Neuron (in vitro differentiated cells): Measurements from ENCODE around the gene POU6F1.
A peak's percentile ranks its signal among the peaks of the same experiment; 100 is the strongest.
"Not testable (repeated sequence)": the region's sequence is repeated elsewhere in the genome, so short reads cannot be mapped to it uniquely, and the experiment has no call there.

ENCODE experiments used
- H2AFZ ChIP-seq: one replicate; pipeline ENCODE4 v1.6.1; 2013; ENCODE audit warnings: low read depth, mild to moderate bottlenecking, inconsistent platforms, low read length, moderate library complexity
- H3K27me3 ChIP-seq: one replicate; pipeline ENCODE4 v1.6.1; 2013; ENCODE audit warnings: low read length; ENCODE audit not compliant: insufficient read depth
- H3K36me3 ChIP-seq: one replicate; pipeline ENCODE4 v1.6.1; 2013; ENCODE audit warnings: low read length; ENCODE audit not compliant: insufficient read depth
- H3K4me1 ChIP-seq: one replicate; pipeline ENCODE4 v1.6.1; 2013; ENCODE audit warnings: low read length; ENCODE audit not compliant: insufficient read depth
- H3K4me3 ChIP-seq: 2 replicates; pipeline ENCODE4 v1.5.1; 2013; ENCODE audit warnings: mild to moderate bottlenecking, low read length, moderate library complexity
- H3K9me3 ChIP-seq: one replicate; pipeline ENCODE4 v1.6.1; 2013; ENCODE audit warnings: low read length

Gene POU6F1

DNA sequence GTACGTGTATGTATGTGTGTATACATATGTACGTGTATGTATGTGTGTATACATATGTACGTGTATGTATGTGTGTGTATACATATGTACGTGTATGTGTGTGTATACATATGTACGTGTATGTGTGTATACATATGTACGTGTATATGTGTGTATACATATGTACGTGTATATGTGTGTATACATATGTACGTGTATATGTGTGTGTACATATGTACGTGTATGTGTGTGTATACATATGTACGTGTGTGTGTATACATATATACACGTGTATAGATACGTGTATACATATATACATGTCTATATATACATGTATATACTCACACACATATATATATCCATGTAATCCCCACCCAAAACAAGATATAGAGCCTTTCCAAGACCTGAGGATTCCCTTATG lies 2.0 kb upstream of the POU6F1 start:
- H3K9me3 ChIP-seq, H3K4me3 ChIP-seq, H3K36me3 ChIP-seq: not testable (repeated sequence)

GRCh38 chr12:51219322-51219721 lies 1.5 kb upstream of the POU6F1 start:
- H3K4me1 ChIP-seq: peaks cover 17% of the 10 kb centered on the region
- H3K36me3 ChIP-seq: peaks cover under 1% of the 10 kb centered on the region
- no peaks in the 10 kb centered on the region for H3K9me3 ChIP-seq
- H3K4me3 ChIP-seq: peak overlapping the region; percentile 73
- H2AFZ ChIP-seq: no peak overlapping the region
- H3K27me3 ChIP-seq: no peaks in the 10 kb centered on the region

More for the DNA sequence above, 2.0 kb upstream of the POU6F1 start:
- H2AFZ ChIP-seq, H3K27me3 ChIP-seq: not testable (repeated sequence)
- peaks cover 20% of the 10 kb centered on the region for H3K4me1 ChIP-seq

- peak overlapping the region; percentile 73 for H3K4me3 ChIP-seq
- peak overlapping the region; percentile 77 for H2AFZ ChIP-seq
- peaks cover 3% of the 10 kb centered on the region for H3K36me3 ChIP-seq
- no peaks in the 10 kb centered on the region for H3K9me3 ChIP-seq
- peaks cover 17% of the 10 kb centered on the region for H3K4me1 ChIP-seq
- no peaks in the 10 kb centered on the region for H3K27me3 ChIP-seq
Observed at GRCh38 chr12:51218607-51219161, 822 bp upstream of the POU6F1 start.

- H3K36me3 ChIP-seq: peaks cover 3% of the 10 kb centered on the region
- peaks cover 17% of the 10 kb centered on the region for H3K4me1 ChIP-seq
- H3K4me3 ChIP-seq: peak overlapping the region; percentile 73
- peak overlapping the region; percentile 77 for H2AFZ ChIP-seq
- H3K27me3 ChIP-seq: no peaks in the 10 kb centered on the region
- no peaks in the 10 kb centered on the region for H3K9me3 ChIP-seq
Observed at GRCh38 chr12:51217133-51217967, 512 bp downstream of the POU6F1 start.

DNA sequence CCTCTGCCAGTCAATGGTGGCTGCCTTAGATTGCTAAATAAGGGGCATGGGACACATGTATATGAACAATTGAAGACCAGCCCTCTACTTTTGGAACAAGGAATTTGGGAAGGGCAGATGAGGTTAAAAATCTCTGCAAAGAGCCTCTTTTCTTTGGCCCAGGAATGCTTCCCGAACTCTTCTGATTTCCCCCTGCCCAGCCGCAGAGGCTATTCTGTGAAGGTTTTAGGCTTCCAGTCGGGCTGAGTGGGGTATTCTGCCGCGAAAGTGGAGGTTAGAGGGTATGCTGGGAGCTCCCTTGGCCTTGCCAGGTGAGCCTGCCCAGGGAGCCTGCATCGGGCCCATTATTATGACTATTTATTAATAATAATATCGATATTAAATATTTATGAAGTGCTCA lies 1.2 kb downstream of the POU6F1 start:
- peak overlapping the region; percentile 76 for H2AFZ ChIP-seq
- H3K4me3 ChIP-seq: peak overlapping the region; percentile 73
- H3K36me3 ChIP-seq: peaks cover 3% of the 10 kb centered on the region
- no peaks in the 10 kb centered on the region for H3K9me3 ChIP-seq
- H3K27me3 ChIP-seq: no peaks in the 10 kb centered on the region
- H3K4me1 ChIP-seq: peaks cover 17% of the 10 kb centered on the region

- Histone ChIP-seq H3K36me3 (peaks cover 3% of the 10 kb centered on the region), H3K9me3 (no peaks in the 10 kb centered on the region), H3K27me3 (no peaks in the 10 kb centered on the region), H3K4me1 (peaks cover 17% of the 10 kb centered on the region), H3K4me3 (no peak overlapping the region), H2AFZ (no peak overlapping the region)
Observed at GRCh38 chr12:51214895-51215294, 3.0 kb downstream of the POU6F1 start.

DNA sequence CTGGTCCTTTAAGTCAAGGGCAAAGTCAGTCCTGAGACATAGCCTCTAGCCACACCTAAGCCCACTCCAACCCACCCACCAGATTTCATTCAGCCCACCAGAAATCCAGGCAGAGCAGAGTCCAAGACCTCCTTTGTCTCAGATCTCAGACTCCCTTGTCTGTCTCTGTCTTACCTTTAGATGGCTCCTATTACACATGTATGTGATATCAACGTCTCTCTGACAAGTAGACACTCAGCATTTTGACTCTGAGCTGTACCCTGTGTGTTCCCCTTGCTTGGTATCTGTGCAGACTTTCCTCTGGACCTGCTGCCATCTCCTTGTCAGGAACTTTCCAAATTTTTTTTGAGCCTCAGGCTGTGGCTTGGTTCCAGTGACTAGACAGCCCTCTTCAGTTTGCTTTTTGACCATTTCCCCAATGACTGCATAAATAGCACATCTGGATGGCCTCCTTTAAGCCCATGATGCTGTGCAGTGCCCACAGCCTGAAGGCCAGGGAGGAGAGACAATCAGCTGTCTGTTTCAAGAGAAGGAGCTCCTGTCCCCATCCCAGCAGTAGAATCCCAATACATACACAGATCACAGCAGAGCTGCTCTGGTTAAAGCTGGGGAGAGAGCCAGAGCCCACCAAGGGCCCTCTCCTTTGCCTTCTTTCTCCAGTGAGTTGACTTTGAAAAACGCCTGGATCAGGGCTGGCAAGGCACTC lies 7.0 kb downstream of the POU6F1 start:
- Histone ChIP-seq H3K9me3 (no peaks in the 10 kb centered on the region), H3K27me3 (no peaks in the 10 kb centered on the region), H3K4me3 (no peak overlapping the region), H3K36me3 (peaks cover 10% of the 10 kb centered on the region), H2AFZ (no peak overlapping the region), H3K4me1 (no peaks in the 10 kb centered on the region)

- Histone ChIP-seq H3K36me3 (peaks cover 9% of the 10 kb centered on the region), H3K4me1 (no peaks in the 10 kb centered on the region), H2AFZ (no peak overlapping the region), H3K27me3 (no peaks in the 10 kb centered on the region), H3K9me3 (no peaks in the 10 kb centered on the region), H3K4me3 (no peak overlapping the region)
Observed at GRCh38 chr12:51209259-51209658, 8.6 kb downstream of the POU6F1 start.

DNA sequence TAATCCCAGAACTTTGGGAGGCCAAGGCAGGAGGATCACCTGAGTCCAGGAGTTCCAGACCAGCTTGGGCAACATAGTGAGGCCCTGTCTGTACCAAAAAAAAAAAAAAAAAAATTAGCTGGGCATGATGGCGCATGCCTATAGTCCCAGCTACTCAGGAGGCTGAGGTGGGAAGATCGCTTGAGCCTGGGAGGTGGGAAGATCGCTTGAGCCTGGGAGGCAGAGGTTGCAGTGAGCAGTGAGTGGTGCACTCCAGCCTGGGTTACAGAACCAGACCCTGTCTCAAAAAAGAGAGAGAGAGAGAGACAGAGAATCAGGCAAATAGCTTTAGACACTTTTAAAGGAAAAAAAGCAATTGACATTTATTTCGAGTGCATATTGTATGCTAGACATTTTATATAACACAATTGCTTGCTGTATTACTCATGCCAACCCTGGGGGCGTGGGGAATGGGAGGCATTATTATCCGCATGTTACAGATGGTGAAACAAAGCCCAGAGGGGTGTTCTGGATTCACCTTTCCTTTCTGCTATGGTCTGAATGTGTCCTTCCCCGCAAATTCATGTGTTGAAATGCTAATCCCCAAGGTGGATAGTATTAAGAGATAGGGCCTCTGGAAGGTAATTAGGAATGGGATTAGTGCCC lies 9.7 kb downstream of the POU6F1 start:
- Histone ChIP-seq H3K36me3 (peaks cover 10% of the 10 kb centered on the region), H3K4me3 (no peak overlapping the region), H2AFZ (no peak overlapping the region), H3K9me3 (no peaks in the 10 kb centered on the region), H3K4me1 (no peaks in the 10 kb centered on the region), H3K27me3 (no peaks in the 10 kb centered on the region)

DNA sequence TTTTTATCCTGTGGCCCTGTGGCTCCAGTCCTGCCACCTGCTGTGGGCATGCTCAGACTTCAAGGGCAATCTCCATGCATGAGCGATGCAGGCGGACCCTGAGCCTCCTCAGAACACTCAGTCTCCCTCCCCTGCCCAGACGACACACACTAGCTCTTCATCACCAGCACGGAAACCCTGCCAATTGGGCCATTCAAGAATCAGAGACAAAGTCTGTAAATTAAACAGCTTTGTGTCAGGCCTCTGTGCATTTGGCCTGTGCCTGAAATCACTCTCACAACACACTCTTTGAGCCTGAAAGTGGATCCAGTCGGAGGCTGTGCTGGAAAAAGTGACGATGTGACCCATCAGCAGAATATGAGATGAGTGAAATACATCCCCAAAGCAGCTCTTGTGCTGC lies 12.5 kb downstream of the POU6F1 start:
- H3K9me3 ChIP-seq: no peaks in the 10 kb centered on the region
- H3K27me3 ChIP-seq: no peaks in the 10 kb centered on the region
- H3K4me1 ChIP-seq: no peaks in the 10 kb centered on the region
- H3K36me3 ChIP-seq: peaks cover 13% of the 10 kb centered on the region
- H2AFZ ChIP-seq: no peak overlapping the region
- no peak overlapping the region for H3K4me3 ChIP-seq

- no peak overlapping the region for H2AFZ ChIP-seq
- peaks cover 5% of the 10 kb centered on the region for H3K4me1 ChIP-seq
- H3K4me3 ChIP-seq: no peak overlapping the region
- H3K36me3 ChIP-seq: peaks cover 11% of the 10 kb centered on the region
- H3K27me3 ChIP-seq: no peaks in the 10 kb centered on the region
- H3K9me3 ChIP-seq: no peaks in the 10 kb centered on the region
Observed at GRCh38 chr12:51202718-51203117, 15.1 kb downstream of the POU6F1 start.

DNA sequence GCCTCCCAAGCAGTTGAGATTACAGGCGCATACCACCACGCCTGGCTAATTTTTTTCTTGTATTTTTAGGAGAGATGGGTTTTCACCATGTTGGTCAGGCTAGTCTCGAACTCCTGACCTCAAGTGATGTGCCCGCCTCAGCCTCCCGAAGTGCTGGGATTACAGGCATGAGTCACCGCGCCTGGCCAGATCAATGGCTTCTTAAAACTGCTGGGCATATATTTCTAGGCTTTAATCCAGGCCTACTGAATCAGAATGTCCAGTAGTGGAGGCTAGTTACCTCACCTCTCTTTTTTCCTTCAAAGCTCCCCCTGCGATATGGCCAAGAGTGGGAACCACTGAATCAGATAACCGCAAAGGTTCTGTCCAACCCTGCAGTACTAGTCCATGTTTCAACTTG lies 17.1 kb downstream of the POU6F1 start:
- Histone ChIP-seq H3K9me3 (peaks cover 4% of the 10 kb centered on the region), H3K4me1 (peaks cover 5% of the 10 kb centered on the region), H2AFZ (no peak overlapping the region), H3K36me3 (peaks cover 9% of the 10 kb centered on the region), H3K27me3 (no peaks in the 10 kb centered on the region), H3K4me3 (no peak overlapping the region)

- H3K9me3 ChIP-seq: peaks cover 4% of the 10 kb centered on the region
- H3K4me1 ChIP-seq: peaks cover 5% of the 10 kb centered on the region
- H3K36me3 ChIP-seq: peaks cover 9% of the 10 kb centered on the region
- no peaks in the 10 kb centered on the region for H3K27me3 ChIP-seq
- H3K4me3 ChIP-seq: no peak overlapping the region
- H2AFZ ChIP-seq: no peak overlapping the region
Observed at GRCh38 chr12:51200156-51200555, 17.7 kb downstream of the POU6F1 start.
